GM21737 (cell line): Measurements from ENCODE around the gene RTBDN.
"Not testable (repeated sequence)": the region's sequence is repeated elsewhere in the genome, so short reads cannot be mapped to it uniquely, and the experiment has no call there.

Source experiments
- ATAC-seq: cut with Tn5 transposase; IDR thresholded peaks from one replicate; pipeline ENCODE4 v1.9.1; 2021; ENCODE audit warnings: mild to moderate bottlenecking, moderate library complexity; ENCODE audit not compliant: unreplicated experiment

The RTBDN gene

DNA sequence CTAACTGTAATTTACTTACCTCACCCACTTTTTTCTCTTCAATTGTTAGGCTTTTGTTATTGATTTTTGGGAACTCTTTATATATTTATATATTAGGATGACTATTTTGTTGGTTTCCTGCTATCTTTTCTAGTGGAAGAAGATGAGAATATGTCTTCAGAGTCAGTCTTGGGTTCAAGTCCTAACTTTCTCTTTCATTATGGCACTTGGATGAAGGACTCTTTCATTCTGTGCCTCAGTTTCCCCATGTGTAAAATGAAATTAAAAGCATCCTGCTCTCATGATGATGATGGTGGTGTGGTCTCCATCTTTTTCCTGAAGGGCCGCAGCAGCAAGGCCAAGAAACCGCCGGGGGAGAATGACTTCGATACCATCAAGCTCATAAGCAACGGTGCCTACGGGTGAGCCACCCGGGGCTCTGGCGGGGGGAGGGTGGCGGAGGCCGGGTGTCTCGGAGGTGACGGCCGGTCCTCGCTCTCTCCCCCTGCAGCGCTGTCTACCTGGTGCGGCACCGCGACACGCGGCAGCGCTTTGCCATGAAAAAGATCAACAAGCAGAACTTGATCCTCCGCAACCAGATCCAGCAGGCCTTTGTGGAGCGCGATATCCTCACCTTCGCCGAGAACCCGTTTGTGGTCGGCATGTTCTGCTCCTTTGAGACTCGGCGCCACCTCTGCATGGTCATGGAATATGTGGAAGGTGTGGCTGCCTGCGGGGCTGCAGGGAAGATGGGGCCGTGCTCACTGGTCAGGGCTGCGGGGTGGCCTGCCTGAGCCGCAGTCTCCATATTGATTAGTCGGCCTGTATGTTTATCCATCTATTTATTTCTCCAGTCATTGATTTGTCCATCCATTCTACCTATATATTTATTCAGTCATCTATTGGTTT is 23.9 kb upstream of the RTBDN start:
- ATAC-seq: no peak

DNA sequence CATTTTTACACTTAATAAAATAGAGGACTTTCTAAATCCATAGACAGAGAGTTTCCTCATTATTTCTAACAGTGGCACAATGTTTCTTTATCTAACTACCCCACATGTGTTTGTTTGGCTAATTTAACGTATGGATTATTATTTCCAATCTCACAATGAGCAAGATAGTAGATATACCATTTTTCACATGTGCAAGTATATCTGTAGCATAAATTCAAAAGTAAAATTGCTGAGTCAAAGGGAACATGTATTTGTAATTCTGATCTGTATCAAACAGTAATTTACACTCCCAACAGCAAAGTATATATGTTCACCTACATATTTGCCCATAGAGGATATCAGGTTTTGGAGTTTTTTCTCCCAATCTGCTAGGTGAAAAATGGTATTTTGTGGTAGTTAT is 22.3 kb upstream of the RTBDN start:
- ATAC-seq: no peak

DNA sequence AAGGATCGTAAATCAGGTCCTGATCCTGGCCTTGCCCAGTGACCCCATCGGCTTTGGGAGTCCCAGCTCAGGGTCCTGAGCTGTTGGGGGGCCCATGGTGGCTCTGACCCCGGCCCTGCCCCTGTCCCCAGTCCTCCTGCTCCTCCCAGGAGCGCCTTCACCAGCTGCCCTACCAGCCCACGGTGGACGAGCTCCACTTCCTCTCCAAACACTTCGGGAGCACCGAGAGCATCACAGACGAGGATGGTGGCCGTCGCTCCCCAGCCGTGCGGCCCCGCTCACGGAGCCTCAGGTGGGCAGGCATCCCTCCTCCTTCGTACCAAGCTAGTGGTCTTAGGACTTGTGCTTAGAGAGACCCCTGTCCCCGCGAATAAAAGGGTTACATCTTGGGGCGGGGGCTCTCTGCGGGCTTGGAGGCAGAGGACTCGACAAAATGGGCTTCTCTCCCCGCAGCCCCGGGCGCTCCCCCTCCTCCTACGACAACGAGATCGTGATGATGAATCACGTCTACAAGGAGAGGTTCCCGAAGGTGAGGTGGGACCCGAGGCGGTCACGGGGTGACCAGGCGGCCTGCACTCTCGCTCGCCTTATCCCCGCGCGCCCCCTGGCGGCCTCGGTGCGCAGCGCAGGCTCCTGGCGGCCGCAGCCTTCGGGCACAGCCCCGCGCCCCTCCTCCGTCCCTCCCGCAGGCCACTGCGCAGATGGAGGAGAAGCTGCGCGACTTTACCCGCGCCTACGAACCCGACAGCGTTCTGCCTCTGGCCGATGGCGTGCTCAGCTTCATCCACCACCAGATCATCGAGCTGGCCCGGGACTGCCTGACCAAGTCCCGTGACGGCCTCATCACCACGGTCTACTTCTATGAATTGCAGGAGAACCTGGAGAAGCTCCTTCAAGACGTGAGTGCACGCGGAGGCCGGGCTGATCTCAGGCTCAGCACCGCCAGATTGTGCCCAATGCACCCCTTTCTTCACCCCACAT is 13.1 kb upstream of the RTBDN start:
- no peak for ATAC-seq

DNA sequence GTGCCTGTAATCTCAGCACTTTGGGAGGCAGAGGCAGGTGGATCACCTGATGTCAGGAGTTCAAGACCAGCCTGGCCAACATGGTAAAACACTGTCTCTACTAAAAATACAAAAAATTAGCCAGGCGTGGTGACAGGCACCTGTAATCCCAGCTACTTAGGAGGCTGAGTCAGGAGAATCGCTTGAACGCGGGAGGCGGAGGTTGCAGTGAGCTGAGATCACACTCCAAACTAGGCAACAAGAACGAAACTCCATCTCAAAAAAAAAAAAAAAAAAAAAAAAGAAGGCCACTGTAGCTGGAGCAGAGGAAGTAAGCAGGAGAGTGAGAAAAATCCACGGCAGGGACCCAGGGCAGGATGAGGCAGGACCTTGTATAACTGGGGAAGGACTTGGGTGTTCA is 12.2 kb upstream of the RTBDN start:
- ATAC-seq: not testable (repeated sequence)

DNA sequence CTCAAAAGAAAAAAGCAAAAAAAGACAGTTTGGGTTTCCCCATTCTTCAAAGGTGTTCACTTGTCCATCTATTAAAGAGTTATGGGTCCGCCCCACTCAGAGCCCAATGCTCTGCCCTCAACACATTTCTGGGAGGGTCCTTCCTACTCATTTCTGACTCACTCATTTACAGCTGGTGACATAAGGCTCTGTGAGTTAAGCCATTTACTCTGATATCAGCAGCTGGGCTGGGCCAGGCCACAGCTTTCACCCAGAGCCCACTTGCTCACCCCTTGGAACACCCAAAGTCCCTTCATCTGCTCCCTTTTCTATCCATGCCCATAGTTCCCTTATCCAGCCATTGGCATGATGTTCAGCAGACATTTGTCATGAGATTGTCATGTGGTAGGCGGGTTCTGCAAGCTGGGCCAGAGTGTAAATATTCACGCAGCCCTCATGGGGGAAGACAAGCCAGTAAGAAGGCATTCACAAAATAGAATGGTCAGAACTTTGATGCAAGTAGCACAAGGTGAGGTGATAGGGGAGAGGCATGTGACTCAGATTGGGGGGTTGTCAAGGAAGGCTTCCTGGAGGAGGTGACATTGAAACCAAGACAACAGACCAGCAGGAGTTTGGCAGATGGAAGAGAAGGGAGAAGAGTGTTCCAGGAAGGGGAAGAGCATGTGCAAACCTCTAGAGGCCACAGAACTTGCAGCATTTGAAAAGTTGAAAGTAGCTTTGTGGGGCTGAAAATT is 9.8 kb upstream of the RTBDN start:
- ATAC-seq: no peak

DNA sequence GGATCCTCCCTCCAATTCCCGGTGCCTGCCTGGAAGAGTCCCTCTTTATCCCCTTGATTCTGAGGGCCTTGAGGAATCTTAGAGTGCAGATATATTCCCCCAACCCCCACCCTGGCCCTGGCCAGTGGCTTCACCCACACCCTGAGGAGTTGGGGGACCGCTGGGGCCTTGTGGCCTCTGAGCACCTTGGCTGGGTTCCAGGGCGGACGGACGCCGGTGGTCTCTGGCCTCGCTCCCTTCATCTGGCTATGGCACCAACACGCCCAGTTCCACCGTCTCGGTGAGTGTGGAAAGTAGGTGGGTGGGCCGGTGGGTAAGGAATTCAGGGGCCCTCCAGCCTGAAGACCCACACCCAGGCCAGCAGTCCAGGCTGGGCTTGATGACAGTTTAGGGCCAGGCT is 8.9 kb upstream of the RTBDN start:
- ATAC-seq: no peak

DNA sequence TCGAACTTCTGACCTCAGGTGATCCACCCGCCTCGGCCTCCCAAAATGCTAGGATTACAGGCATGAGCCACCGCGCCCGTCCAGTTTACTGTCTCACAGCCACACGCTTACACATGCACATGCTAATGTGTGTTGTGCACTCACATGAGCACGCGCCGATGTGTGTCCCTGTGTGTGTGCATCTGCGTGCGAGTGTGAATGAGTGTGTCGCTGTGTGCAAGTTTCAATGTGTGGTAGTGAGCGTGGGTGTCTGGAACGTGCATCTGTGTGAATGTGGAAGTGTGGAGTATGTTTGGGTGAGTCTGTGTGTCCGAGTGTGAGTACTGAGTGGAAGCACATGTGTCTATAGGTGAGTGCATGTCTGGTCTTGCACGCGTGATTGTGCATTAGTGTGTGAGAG is 8.1 kb upstream of the RTBDN start:
- ATAC-seq: no peak

DNA sequence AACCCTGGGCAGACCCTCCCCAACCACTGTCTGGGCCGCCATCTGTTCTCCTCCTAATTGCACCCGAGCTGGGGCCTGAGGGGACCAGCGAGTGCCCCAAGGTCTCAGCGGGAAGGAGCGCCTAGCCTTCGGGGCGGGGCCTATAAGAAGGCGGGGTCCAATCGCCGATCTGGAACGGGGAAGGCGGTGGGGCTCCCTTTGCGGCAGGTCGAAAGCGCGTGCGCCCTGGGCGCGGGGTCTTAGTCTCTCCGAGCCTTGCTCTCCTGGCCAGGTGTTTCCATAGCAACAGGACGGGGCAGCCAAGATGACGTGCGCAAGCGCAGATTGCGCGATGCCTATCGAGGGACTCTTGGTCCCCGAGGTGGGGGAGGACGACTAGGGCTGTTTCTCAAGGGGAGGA is 6.7 kb upstream of the RTBDN start:
- no peak for ATAC-seq

DNA sequence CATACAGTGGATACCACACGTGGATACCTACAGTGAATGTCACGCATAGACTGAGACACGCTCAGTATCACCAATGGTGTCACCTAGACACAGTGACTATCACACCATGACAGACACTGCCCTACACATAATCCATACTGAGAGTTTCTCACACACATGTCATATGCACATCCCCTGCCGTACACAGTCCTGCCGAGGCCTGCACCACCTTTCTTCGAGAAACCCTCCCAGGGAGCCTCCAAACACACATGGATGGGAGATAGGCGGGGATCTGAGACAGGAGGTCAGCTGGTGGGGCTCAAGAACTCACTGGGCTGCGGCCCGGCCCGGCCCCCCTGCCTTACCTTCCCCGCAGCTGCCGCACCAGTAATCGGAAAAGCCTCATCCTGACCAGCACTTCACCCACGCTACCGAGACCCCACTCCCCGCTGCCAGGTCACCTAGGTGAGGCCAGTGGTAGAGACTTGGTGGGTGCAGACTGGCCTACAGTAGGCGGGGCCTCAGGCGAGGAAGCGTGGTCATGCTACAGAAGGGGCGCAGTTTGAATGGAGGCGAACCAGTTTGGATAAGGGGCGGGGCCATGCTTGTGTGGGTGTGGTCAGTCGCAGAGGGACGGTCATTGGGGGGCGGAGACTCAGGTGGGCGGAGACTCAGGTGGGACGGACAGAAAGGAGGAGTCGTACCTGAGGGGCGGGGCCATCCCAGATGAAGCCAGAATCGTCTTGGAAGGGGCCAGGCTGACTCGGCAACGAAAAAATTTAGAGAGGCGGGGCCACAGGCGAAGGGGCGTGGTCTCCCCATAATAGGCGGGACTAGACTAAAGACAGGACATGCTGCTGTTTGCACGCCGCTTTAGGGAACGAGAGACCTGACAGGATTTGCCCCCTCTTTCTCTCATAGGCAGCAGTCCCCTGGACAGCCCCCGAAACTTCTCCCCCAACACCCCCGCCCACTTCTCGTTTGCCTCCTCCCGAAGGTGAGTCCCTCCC is 6.0 kb upstream of the RTBDN start:
- ATAC-seq: no peak

DNA sequence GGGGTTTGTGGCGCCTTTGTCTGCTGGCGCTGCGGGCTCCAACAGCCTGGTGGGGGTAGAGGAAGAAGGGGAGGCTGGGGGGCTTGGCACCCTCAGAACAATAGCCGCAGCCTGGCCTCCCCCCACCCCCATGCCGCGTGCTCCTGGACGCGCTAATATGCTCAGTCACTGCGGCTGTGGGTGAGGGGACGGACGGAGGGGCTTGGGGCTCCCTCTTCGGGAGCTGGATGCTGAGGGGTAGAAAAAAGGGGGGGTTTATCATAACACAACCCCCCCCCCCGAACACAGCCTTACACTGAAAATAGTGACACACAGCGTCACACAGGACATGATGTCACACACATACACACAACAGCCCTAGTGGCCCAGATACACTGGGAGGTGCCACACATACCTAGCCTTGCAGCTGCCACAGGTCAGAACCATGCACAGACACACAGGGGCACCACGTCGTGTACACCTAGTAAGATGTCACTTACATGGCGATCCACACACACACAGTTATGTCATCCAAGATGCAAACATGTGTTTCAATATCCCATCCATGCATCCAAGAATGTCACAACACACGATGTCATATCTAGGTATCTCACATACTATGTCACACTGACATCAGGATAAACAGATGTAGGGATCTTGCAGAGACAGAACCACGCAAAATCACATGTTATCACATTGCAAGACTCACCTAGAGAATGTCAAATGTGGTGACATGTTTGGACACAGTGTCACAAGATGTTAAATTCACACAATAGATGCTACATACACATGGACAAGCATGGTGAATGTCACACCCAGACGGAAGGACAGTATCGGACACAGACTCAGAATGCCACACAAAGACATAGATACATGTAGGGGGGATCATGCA is 4.7 kb upstream of the RTBDN start:
- no peak for ATAC-seq

DNA sequence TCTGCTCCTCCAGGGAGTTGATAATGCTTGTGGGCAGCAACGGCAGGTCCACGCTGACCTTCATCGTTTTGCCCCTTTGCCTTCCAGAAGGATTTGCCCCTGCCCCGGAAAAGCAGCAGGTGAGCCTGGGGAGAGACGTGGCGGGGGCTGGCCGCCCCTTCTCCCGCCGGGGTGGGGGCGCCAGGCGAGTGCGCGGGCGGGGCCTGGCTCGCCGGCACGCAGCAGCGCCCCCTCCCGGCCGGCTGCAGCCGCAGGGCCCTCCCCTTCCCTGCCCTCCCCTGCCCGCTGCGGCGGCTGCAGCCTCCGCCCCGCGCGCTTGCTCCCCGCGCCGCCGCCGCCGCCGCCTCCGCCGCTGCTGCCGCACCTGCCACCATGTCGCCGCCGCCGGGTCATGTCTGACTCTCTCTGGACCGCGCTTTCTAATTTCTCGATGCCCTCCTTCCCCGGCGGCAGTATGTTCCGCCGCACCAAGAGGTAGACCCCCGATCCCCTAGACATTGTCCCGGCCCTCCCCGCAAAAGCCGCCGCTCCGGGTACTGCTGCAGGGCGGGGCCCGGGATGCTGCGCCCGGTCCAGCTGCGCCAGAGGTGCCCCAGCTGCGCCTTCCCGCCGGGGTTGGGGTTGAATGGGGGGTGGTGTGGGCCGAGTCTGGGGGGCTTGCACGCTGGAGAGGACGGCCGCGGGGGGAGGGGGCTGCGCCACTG is 4.0 kb upstream of the RTBDN start, which contains the start of gene MAST1:
Gene MAST1, plus strand, starts transcription at position 334 of the 704 bp plus-strand sequence. Its CDS starts 58 bp downstream, at position 392.
- no peak for ATAC-seq

DNA sequence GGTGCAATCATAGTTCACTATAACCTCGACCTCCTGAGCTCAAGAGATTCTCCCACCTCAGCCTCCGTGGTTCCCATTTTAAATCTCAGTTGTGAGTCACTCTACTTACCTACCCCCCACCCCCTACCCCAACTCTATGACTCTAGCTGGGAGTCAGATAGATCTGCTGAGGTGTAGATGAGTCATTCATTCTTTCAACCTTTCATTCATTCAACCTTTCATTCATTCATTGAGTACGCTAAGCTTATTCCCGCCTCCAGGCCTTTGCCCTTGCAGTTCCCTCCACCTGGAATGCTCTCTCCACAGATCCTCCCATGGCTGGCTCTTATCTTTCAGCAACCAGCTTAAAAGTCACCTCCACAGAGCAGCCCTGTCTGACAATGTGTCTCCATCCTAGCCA is 2.8 kb upstream of the RTBDN start:
- no peak for ATAC-seq

DNA sequence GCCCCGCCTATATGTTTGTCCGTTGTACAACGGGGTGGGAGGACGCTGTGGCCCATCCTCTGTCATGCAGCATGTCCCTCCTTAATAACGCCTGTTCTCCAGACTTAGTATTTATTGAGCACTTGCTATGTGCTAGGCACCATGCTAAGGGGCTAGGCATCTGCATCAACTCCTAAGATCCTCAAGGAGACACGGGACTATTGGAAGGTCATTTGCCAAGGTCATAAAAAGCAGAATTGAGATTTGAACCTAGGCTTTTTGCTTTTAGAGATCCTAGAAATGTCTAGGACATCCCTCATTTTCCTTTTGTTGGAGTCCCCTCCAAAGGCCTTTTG is 2.1 kb upstream of the RTBDN start:
- no peak for ATAC-seq

DNA sequence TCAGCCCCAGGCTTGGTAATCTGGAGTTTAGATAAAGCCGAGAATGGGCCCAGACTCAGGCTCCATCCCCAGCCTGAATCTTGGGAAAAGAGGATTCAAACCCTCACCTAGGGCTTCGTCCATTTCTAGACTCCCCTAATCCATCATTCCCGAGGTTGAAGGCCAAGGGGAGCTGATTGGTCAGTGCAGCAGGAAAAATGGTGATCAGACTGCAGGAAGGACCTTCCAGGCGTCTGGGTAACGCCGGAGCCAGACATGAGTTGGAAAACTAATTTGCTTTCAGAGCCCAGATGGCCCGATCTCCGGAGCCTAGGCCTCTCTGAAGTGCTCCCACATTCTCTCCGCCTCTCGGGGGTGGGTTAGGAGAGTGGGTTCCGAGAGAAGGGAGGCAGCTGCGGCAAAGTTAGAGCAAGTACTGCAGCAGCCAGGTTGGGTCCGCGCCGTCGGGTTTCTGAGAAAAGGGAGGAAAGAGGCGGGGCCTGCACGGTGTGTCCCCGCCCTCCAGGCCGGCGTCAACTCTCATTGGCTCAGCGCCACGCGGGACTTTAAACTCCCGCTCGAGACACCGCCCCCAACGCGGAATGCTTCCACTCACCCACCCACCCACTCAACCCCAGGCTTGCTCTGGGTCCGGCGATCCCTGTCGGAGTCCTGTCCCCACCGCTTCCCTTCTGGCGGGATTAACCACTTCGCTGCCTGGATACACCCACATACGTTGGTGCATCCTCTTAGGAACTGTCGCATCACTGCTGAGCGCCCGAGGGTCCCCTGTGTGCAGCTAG is 788 bp upstream of the RTBDN start:
- ATAC-seq: no peak

DNA sequence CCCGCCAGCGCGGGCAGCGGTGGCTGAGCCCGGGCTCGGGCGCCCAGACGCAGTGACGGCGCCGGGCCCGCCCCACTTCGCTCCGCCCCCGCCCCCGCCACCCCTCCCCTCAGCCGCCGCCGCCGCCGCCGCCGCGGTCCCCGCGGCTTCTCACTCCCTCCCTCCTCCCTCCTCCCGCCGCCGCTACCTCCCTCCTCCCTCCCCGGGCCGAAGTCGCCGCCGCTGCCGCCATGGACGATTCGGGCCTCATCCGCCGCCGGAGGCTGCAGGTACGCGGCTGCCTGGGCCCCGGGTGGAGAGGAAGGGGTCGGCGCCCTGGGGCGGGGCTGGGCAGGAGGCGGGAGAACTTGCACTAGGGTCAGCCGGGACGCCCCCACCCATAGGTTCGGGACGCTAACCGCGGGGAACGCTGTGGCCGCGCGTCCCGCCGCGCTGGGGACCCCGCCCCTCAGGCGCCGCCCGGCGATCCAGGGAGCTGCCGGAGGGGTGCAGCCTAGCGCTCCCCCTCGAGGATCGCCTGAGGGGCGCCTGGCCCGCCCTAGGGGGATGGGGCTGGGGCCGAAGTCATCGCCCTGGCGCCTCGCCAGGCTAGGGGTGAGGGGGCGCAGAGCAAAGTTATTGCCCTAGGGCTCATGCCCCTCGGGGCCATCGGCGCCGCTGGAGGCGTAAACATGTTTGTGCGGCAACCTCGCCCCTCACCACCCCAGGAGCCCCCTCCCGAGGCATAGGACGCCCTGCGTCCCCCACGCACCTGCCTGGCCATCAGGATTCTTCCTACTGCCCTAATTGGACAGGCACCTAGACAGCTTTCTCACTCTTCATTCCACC is 427 bp downstream of the RTBDN start:
- no peak for ATAC-seq

DNA sequence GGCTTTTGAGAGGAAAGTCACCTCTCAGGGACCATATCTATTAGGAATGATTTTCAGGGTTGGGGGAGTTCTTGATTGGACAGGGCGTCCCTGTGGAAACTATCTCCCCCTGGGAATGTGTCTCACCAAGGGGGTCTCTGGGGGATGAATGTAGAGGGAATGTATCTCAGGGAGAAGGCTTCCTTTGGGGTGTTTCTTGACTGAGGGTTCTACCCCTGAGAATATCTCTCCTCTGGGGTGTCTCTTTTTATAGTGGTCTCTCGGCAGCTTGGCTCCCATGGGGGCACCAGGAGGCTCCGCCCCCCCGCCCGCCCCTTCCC is 1.0 kb downstream of the RTBDN start:
- ATAC-seq: no peak

DNA sequence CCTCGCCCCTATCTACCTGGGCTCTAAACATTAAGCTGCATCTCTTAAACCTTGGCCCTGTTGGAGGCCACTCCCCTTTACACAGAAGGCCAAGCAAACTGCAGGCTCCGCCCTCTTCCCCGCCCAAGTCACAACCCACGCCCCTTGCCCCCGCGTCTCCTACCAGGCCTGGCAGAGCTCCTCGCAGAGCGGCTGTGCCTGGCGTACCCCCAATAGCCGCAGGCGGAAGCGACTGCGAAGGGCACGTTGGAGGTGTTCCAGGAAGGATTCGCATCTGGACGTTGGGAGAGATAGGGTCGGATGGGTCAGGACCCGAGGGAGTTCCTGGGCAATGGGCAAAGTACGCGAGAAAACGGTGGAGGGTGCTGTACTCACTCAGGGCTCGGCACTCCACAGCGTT is 5.9 kb downstream of the RTBDN start:
- ATAC-seq: no peak
